Left ventricle myocardium inferior (tissue), 1 donor: ENCODE results near the gene OPCML. TPM values are rescaled to one million over a fixed set of nuclear protein-coding genes. Genes with fewer than 3 reads are reported as not detected.

Experiments
- DNase-seq: peaks from one replicate; pipeline ENCODE4 v3.0.0-alpha.2; 2020
- H3K27ac ChIP-seq: fragments of 200-600 bp; replicated peaks from 2 replicates; pipeline ENCODE4 v1.8.0; 2021
- H3K27me3 ChIP-seq: fragments of 200-600 bp; 2 replicates; pipeline ENCODE4 v1.8.0; 2021; ENCODE audit warnings: low read depth
- H3K36me3 ChIP-seq: fragments of 200-600 bp; 2 replicates; pipeline ENCODE4 v1.8.0; 2021
- H3K4me1 ChIP-seq: fragments of 200-600 bp; 2 replicates; pipeline ENCODE4 v1.8.0; 2021
- H3K4me3 ChIP-seq: fragments of 200-600 bp; 2 replicates; pipeline ENCODE4 v1.8.0; 2021; ENCODE audit warnings: mild to moderate bottlenecking, moderate library complexity
- H3K9me3 ChIP-seq: fragments of 200-600 bp; replicated peaks from 2 replicates; pipeline ENCODE4 v1.8.0; 2021
- CTCF ChIP-seq: fragments of 200-600 bp; IDR thresholded peaks from 2 replicates; pipeline ENCODE4 v1.8.0; 2021; ENCODE audit warnings: antibody characterized with exemption, mild to moderate bottlenecking, borderline replicate concordance
- intact Hi-C: fragments of 100-400 bp; cut with micrococcal nuclease; formaldehyde crosslinking; loops from one replicate; pipeline ENCODE4 v1.11.0; 2022
- total RNA-seq: library from RNA; stranded (reverse); fragmentation: NEBNext Ultra II Directional; extraction: Animal tissue kit (Norgen Biotek cat#: 25700); gene quantifications from one replicate; pipeline ENCODE4 v1.2.1, GENCODE V29; 2021
- donor health status: DM: no; HTN: yes; CAD: no; lungs with severe emphysema.

Gene OPCML
- total RNA-seq, 1 donor from 2014 or later: 0.63 TPM

GRCh38 chr11:132864811-132865576 is 667.3 kb downstream of the OPCML start:
- H3K36me3 ChIP-seq: no peaks in the 10 kb centered on the region
- intact Hi-C loops: no loop called here
- TF ChIP-seq CTCF: no peak

GRCh38 chr11:132862933-132863332 is 669.4 kb downstream of the OPCML start:
- H3K4me1 ChIP-seq: no peaks in the 10 kb centered on the region
- no peak overlapping the region for H3K4me3 ChIP-seq
- no peaks in the 10 kb centered on the region for H3K36me3 ChIP-seq
- DNase-seq: no peak
- intact Hi-C loops: no loop called here
- H3K27me3 ChIP-seq: no peaks in the 10 kb centered on the region
- no peaks in the 10 kb centered on the region for H3K9me3 ChIP-seq
- TF ChIP-seq CTCF: no peak
- H3K27ac ChIP-seq: no peak overlapping the region

More at GRCh38 chr11:132864811-132865576, 667.3 kb downstream of the OPCML start:
- no peak for DNase-seq
- no peaks in the 10 kb centered on the region for H3K9me3 ChIP-seq
- H3K4me3 ChIP-seq: no peak overlapping the region
- H3K4me1 ChIP-seq: no peaks in the 10 kb centered on the region
- peaks cover 12% of the 10 kb centered on the region for H3K27me3 ChIP-seq
- no peak overlapping the region for H3K27ac ChIP-seq

GRCh38 chr11:132862137-132862536 is 670.2 kb downstream of the OPCML start:
- no peaks in the 10 kb centered on the region for H3K4me1 ChIP-seq
- no peak overlapping the region for H3K27ac ChIP-seq
- TF ChIP-seq CTCF: no peak
- DNase-seq: no peak
- H3K4me3 ChIP-seq: no peak overlapping the region
- no peaks in the 10 kb centered on the region for H3K27me3 ChIP-seq
- no peaks in the 10 kb centered on the region for H3K36me3 ChIP-seq
- no peaks in the 10 kb centered on the region for H3K9me3 ChIP-seq
- intact Hi-C loops: no loop called here

- intact Hi-C loops: no loop called here
- H3K36me3 ChIP-seq: no peaks in the 10 kb centered on the region
- H3K4me3 ChIP-seq: no peak overlapping the region
- H3K9me3 ChIP-seq: peaks cover 12% of the 10 kb centered on the region
- H3K4me1 ChIP-seq: no peaks in the 10 kb centered on the region
- no peak for TF ChIP-seq CTCF
- no peak for DNase-seq
- no peak overlapping the region for H3K27ac ChIP-seq
- peaks cover 5% of the 10 kb centered on the region for H3K27me3 ChIP-seq
Measured at GRCh38 chr11:132859306-132859705, 673.0 kb downstream of the OPCML start.

GRCh38 chr11:132858223-132858622 is 674.1 kb downstream of the OPCML start:
- Histone ChIP-seq H3K4me1 (no peaks in the 10 kb centered on the region), H3K27ac (no peak overlapping the region), H3K4me3 (no peak overlapping the region), H3K36me3 (no peaks in the 10 kb centered on the region), H3K9me3 (peaks cover 14% of the 10 kb centered on the region), H3K27me3 (peaks cover 5% of the 10 kb centered on the region)
- intact Hi-C loops: no loop called here
- no peak for DNase-seq
- TF ChIP-seq CTCF: no peak
